GM12878 (cell line): Measurements from ENCODE around the gene ITGAL. TPM values are rescaled to one million over a fixed set of nuclear protein-coding genes. Genes with fewer than 3 reads are reported as not detected.

ENCODE experiments used
- BCL11A ChIP-seq: IDR thresholded peaks from 2 replicates; pipeline ENCODE4 v1.6.1; 2011; ENCODE audit warnings: low read depth, low read length
- JUND ChIP-seq: IDR thresholded peaks from 2 replicates; pipeline ENCODE4 v1.6.1; 2012; ENCODE audit warnings: low read depth, mild to moderate bottlenecking, low read length, improper control_type of control experiment, moderate library complexity
- MTA3 ChIP-seq: IDR thresholded peaks from 2 replicates; pipeline ENCODE4 v1.6.1; 2012; ENCODE audit warnings: low read length, inconsistent platforms, borderline replicate concordance
- RELA ChIP-seq: fragments of 450-650 bp; IDR thresholded peaks from 2 replicates; pipeline ENCODE4 v1.8.0; 2014; ENCODE audit warnings: borderline replicate concordance; ENCODE audit not compliant: partially characterized antibody
- SMARCA5 ChIP-seq: fragments of 450-650 bp; IDR thresholded peaks from 2 replicates; pipeline ENCODE4 v1.6.1; 2017; ENCODE audit warnings: mild to moderate bottlenecking
- TCF3 ChIP-seq: IDR thresholded peaks from 2 replicates; pipeline ENCODE4 v1.6.1; 2012; ENCODE audit warnings: low read depth, mild to moderate bottlenecking, low read length, borderline replicate concordance; ENCODE audit not compliant: insufficient read depth
- polyA plus RNA-seq, 11 experiments: library from polyadenylated mRNA; depleted of rRNA in 4 of 11; unstranded in 6 of 11; stranded (reverse) in 5 of 11; fragments of >200 nt; fragmentation: Nextera tagmentation in 4 of 11; fragmentation: Illumina TruSeq in 1 of 11; extraction: Ambion mirVana in 4 of 11; extraction: Trizol in 1 of 11; gene quantifications; 1 replicate in 1 of 11; 2 replicates in 10 of 11; pipeline versions ENCODE4 v1.2.1 to v1.2.3, GENCODE V29; 2011 to 2016; ENCODE audit warnings: inconsistent platforms in 2 of 11, missing spikeins in 2 of 11, low read depth in 1 of 11
- total RNA-seq, 4 experiments: library from RNA; depleted of rRNA in 3 of 4; stranded (reverse); fragments of >200 nt in 3 of 4; fragmentation: Illumina TruSeq in 1 of 4; extraction: Trizol in 1 of 4; gene quantifications; 2 replicates each; pipeline versions ENCODE4 v1.2.1 to v1.2.3, GENCODE V29; 2013 to 2021
- TF ChIP-seq, protein P1 (sequence below): fragments of 450-650 bp; formaldehyde crosslinking; IDR thresholded peaks from 2 replicates; pipeline ENCODE4 v1.5.0; 2022; ENCODE audit warnings: mild to moderate bottlenecking, missing genetic modification characterization
- TF ChIP-seq, protein P2 (sequence below): fragments of 450-650 bp; IDR thresholded peaks from 2 replicates; pipeline ENCODE4 v1.6.1; 2017; ENCODE audit warnings: mild to moderate bottlenecking
- TF ChIP-seq, protein P3 (sequence below): IDR thresholded peaks from 2 replicates; pipeline ENCODE4 v1.6.1; 2012; ENCODE audit warnings: low read depth, low read length, improper control_type of control experiment
- TF ChIP-seq, protein P4 (sequence below): fragments of 150-350 bp; IDR thresholded peaks from 2 replicates; pipeline ENCODE4 v1.6.1; 2016; ENCODE audit warnings: low read depth, low read length
- TF ChIP-seq, protein P5 (sequence below): fragments of 450-650 bp; conservative IDR thresholded peaks from 2 replicates; pipeline ENCODE4 v1.6.1; 2017; ENCODE audit warnings: mild to moderate bottlenecking, moderate library complexity
- TF ChIP-seq, protein P6 (sequence below): fragments of 450-650 bp; IDR thresholded peaks from 2 replicates; pipeline ENCODE4 v1.6.1; 2017; ENCODE audit warnings: mild to moderate bottlenecking, moderate library complexity

ITGAL gene
- total and polyA plus RNA-seq, 10 of the 15 experiments (the other 5 are each of a cell fraction or from before 2014, with no cell fraction given), result 10.7 to 170 (median 96.9) TPM

DNA sequence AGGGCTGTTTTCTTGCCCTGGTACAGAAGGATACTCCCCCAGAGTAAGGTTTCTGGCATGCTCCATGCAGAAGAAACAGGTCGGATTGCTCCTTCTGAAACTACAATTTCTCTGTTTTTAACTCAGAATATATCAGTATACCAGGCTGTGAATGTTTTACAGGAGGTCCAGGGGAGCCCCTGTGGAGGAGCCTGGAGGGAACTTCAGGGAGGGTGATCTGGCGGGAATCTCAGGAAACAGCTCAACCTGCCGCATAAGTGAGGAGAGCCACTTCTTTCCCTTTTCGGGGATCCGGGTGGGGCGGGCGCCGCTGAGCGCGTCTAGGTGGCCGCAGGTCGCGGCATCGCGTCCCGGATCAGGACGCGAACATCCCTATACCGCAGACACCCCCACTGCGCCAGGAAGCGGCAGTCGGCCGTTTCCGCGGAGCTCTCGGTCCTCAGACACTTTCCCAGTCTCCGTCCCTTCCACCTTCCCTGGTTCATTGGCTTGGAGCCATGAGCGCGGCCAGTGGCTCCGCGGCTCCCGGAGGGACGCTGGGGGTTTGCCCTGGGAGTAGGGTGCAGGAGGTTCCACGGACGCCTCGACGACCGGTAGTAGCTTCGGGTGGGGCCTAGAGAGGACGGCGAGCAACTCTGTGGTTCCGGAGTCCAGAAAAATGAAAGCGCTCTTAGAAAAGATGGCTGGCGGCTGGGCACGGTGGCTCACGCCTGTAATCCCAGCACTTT lies 88.7 kb downstream of the ITGAL start (continued):
- TF ChIP-seq, protein P1, sequence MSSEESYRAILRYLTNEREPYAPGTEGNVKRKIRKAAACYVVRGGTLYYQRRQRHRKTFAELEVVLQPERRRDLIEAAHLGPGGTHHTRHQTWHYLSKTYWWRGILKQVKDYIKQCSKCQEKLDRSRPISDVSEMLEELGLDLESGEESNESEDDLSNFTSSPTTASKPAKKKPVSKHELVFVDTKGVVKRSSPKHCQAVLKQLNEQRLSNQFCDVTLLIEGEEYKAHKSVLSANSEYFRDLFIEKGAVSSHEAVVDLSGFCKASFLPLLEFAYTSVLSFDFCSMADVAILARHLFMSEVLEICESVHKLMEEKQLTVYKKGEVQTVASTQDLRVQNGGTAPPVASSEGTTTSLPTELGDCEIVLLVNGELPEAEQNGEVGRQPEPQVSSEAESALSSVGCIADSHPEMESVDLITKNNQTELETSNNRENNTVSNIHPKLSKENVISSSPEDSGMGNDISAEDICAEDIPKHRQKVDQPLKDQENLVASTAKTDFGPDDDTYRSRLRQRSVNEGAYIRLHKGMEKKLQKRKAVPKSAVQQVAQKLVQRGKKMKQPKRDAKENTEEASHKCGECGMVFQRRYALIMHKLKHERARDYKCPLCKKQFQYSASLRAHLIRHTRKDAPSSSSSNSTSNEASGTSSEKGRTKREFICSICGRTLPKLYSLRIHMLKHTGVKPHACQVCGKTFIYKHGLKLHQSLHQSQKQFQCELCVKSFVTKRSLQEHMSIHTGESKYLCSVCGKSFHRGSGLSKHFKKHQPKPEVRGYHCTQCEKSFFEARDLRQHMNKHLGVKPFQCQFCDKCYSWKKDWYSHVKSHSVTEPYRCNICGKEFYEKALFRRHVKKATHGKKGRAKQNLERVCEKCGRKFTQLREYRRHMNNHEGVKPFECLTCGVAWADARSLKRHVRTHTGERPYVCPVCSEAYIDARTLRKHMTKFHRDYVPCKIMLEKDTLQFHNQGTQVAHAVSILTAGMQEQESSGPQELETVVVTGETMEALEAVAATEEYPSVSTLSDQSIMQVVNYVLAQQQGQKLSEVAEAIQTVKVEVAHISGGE (CRISPR knock-in tag), result no peak
- TF ChIP-seq RELA, result no peak
- TF ChIP-seq JUND, result no peak
- TF ChIP-seq, protein P2, sequence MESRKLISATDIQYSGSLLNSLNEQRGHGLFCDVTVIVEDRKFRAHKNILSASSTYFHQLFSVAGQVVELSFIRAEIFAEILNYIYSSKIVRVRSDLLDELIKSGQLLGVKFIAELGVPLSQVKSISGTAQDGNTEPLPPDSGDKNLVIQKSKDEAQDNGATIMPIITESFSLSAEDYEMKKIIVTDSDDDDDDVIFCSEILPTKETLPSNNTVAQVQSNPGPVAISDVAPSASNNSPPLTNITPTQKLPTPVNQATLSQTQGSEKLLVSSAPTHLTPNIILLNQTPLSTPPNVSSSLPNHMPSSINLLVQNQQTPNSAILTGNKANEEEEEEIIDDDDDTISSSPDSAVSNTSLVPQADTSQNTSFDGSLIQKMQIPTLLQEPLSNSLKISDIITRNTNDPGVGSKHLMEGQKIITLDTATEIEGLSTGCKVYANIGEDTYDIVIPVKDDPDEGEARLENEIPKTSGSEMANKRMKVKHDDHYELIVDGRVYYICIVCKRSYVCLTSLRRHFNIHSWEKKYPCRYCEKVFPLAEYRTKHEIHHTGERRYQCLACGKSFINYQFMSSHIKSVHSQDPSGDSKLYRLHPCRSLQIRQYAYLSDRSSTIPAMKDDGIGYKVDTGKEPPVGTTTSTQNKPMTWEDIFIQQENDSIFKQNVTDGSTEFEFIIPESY, result no peak
- TF ChIP-seq, protein P3, sequence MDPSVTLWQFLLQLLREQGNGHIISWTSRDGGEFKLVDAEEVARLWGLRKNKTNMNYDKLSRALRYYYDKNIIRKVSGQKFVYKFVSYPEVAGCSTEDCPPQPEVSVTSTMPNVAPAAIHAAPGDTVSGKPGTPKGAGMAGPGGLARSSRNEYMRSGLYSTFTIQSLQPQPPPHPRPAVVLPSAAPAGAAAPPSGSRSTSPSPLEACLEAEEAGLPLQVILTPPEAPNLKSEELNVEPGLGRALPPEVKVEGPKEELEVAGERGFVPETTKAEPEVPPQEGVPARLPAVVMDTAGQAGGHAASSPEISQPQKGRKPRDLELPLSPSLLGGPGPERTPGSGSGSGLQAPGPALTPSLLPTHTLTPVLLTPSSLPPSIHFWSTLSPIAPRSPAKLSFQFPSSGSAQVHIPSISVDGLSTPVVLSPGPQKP, result no peak
- TF ChIP-seq, protein P4, sequence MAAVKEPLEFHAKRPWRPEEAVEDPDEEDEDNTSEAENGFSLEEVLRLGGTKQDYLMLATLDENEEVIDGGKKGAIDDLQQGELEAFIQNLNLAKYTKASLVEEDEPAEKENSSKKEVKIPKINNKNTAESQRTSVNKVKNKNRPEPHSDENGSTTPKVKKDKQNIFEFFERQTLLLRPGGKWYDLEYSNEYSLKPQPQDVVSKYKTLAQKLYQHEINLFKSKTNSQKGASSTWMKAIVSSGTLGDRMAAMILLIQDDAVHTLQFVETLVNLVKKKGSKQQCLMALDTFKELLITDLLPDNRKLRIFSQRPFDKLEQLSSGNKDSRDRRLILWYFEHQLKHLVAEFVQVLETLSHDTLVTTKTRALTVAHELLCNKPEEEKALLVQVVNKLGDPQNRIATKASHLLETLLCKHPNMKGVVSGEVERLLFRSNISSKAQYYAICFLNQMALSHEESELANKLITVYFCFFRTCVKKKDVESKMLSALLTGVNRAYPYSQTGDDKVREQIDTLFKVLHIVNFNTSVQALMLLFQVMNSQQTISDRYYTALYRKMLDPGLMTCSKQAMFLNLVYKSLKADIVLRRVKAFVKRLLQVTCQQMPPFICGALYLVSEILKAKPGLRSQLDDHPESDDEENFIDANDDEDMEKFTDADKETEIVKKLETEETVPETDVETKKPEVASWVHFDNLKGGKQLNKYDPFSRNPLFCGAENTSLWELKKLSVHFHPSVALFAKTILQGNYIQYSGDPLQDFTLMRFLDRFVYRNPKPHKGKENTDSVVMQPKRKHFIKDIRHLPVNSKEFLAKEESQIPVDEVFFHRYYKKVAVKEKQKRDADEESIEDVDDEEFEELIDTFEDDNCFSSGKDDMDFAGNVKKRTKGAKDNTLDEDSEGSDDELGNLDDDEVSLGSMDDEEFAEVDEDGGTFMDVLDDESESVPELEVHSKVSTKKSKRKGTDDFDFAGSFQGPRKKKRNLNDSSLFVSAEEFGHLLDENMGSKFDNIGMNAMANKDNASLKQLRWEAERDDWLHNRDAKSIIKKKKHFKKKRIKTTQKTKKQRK, result no peak
- TF ChIP-seq, protein P5, sequence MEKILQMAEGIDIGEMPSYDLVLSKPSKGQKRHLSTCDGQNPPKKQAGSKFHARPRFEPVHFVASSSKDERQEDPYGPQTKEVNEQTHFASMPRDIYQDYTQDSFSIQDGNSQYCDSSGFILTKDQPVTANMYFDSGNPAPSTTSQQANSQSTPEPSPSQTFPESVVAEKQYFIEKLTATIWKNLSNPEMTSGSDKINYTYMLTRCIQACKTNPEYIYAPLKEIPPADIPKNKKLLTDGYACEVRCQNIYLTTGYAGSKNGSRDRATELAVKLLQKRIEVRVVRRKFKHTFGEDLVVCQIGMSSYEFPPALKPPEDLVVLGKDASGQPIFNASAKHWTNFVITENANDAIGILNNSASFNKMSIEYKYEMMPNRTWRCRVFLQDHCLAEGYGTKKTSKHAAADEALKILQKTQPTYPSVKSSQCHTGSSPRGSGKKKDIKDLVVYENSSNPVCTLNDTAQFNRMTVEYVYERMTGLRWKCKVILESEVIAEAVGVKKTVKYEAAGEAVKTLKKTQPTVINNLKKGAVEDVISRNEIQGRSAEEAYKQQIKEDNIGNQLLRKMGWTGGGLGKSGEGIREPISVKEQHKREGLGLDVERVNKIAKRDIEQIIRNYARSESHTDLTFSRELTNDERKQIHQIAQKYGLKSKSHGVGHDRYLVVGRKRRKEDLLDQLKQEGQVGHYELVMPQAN, result no peak
- TF ChIP-seq SMARCA5, result no peak
- TF ChIP-seq BCL11A, result no peak
- TF ChIP-seq, protein P6, sequence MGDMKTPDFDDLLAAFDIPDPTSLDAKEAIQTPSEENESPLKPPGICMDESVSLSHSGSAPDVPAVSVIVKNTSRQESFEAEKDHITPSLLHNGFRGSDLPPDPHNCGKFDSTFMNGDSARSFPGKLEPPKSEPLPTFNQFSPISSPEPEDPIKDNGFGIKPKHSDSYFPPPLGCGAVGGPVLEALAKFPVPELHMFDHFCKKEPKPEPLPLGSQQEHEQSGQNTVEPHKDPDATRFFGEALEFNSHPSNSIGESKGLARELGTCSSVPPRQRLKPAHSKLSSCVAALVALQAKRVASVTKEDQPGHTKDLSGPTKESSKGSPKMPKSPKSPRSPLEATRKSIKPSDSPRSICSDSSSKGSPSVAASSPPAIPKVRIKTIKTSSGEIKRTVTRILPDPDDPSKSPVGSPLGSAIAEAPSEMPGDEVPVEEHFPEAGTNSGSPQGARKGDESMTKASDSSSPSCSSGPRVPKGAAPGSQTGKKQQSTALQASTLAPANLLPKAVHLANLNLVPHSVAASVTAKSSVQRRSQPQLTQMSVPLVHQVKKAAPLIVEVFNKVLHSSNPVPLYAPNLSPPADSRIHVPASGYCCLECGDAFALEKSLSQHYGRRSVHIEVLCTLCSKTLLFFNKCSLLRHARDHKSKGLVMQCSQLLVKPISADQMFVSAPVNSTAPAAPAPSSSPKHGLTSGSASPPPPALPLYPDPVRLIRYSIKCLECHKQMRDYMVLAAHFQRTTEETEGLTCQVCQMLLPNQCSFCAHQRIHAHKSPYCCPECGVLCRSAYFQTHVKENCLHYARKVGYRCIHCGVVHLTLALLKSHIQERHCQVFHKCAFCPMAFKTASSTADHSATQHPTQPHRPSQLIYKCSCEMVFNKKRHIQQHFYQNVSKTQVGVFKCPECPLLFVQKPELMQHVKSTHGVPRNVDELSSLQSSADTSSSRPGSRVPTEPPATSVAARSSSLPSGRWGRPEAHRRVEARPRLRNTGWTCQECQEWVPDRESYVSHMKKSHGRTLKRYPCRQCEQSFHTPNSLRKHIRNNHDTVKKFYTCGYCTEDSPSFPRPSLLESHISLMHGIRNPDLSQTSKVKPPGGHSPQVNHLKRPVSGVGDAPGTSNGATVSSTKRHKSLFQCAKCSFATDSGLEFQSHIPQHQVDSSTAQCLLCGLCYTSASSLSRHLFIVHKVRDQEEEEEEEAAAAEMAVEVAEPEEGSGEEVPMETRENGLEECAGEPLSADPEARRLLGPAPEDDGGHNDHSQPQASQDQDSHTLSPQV, result no peak
- no peak for TF ChIP-seq TCF3
- no peak for TF ChIP-seq MTA3
